Stomach (tissue), 9 donors: Measurements from ENCODE around the gene NUP188. TPM values are rescaled to one million over a fixed set of nuclear protein-coding genes. Genes with fewer than 3 reads are reported as not detected.

Experiments
- DNase-seq, 2 donors: peaks; one replicate each; pipeline versions ENCODE4 v3.0.0 to v3.0.0-alpha.2; 2013 to 2019
- H3K27ac ChIP-seq, 5 donors: fragments of 200-600 bp in 4 of 5; sonication (generic) in 4 of 5; one replicate each; pipeline ENCODE4 v1.5.1; 2013 to 2019; ENCODE audit warnings: mild to moderate bottlenecking in 1 of 5, moderate library complexity in 1 of 5
- H3K27me3 ChIP-seq, 3 donors: fragments of 200-600 bp; sonication (generic); one replicate each; pipeline ENCODE4 v1.5.1; 2017 to 2019; ENCODE audit warnings: mixed run types in 1 of 3
- H3K36me3 ChIP-seq, 4 donors: fragments of 200-600 bp; sonication (generic); 1 replicate in 3 of 4; 2 replicates in 1 of 4; pipeline ENCODE4 v1.5.1; 2016 to 2019
- H3K4me1 ChIP-seq, 4 donors: fragments of 200-600 bp; sonication (generic); one replicate each; pipeline ENCODE4 v1.5.1; 2016 to 2019
- H3K4me3 ChIP-seq, 4 donors: fragments of 200-600 bp; sonication (generic) in 3 of 4; one replicate each; pipeline ENCODE4 v1.5.1; 2016 to 2019; ENCODE audit warnings: mild to moderate bottlenecking in 1 of 4
- H3K9me3 ChIP-seq, 4 donors: fragments of 200-600 bp; sonication (generic); one replicate each; pipeline ENCODE4 v1.5.1; 2016 to 2019
- CTCF ChIP-seq, 7 experiments: fragments of 450-650 bp in 4 of 7; fragments of 200-600 bp in 3 of 7; sonication (generic) in 3 of 7; IDR thresholded peaks; one replicate each; pipeline ENCODE4 v1.5.1; 2016 to 2019; ENCODE audit warnings: antibody characterized with exemption in 7 of 7, control low read depth in 2 of 7, mild to moderate bottlenecking in 1 of 7
- EP300 ChIP-seq: sonication (generic); formaldehyde crosslinking; IDR thresholded peaks from one replicate; pipeline ENCODE4 v1.6.1; 2017; ENCODE audit warnings: antibody characterized with exemption
- POLR2A ChIP-seq, 4 donors: fragments of 450-650 bp; IDR thresholded peaks; one replicate each; pipeline ENCODE4 v1.6.1; 2016; ENCODE audit warnings: antibody characterized with exemption in 4 of 4, control low read depth in 2 of 4, mild to moderate bottlenecking in 1 of 4, moderate library complexity in 1 of 4
- POLR2AphosphoS5 ChIP-seq, 3 donors: sonication (generic); formaldehyde crosslinking; IDR thresholded peaks; one replicate each; pipeline ENCODE4 v1.6.1; 2016; ENCODE audit warnings: antibody characterized with exemption in 3 of 3
- WGBS, 5 donors: extraction: QIAGEN DNeasy Blood & Tissue Kit in 3 of 5; methylation state at CpG; one replicate each; pipeline versions ENCODE4 v1.1.5 to v1.1.7; 2013 to 2018; 5-methylcytosine and 5-hydroxymethylcytosine counted together
- intact Hi-C: fragments of 100-400 bp; cut with DNase I; formaldehyde crosslinking; loops from one replicate; pipeline ENCODE4 v1.15.1; 2023; ENCODE audit warnings: low total_unique reads
- polyA plus RNA-seq, 3 donors: library from polyadenylated mRNA; stranded (reverse); fragments of 200-250 nt; gene quantifications; one replicate each; pipeline ENCODE4 v1.2.3, GENCODE V29; 2013
- total RNA-seq, 5 donors: library from RNA; depleted of rRNA; stranded (reverse); fragments of >200 nt; gene quantifications; one replicate each; pipeline versions ENCODE4 v1.1.0 to v1.2.3, GENCODE V29; 2014 to 2016
- donor health status: healthy with polysubstance abuse.
- donor health status: Bipolar disorder and iron deficiency.
- donor health status: healthy.

NUP188 gene
- total and polyA plus RNA-seq, 8 donors = 4.4 to 79.9 (median 36.7) TPM

DNA sequence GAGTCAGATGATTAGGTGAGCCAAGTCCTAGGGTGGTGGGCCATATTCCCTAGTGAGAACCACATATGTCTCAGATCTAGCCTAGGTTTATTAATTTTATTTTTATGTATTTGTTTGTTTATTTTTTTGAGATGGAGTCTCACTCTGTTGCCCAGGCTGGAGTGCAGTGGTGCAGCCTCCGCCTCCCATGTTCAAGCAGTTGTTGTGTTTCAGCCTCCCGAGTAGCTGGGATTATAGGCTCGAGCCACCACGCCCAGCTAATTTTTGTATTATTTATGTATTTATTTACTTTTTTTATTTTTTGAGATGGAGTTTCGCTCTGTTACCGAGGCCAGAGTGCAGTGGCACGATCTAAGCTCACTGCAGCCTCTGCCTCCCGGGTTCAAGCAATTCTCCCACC is 36.0 kb downstream of the NUP188 start:
- intact Hi-C loops = no loop called here
- WGBS, 5 donors = 96 to 97% (median 97%) methylated on average over 8 of the region's 8 CpGs
- H3K4me3 ChIP-seq = no peak overlapping the region
- H3K4me1 ChIP-seq = peaks cover 0 to 6% (median 0%) of the 10 kb centered on the region in 4 donors
- no peak for TF ChIP-seq POLR2AphosphoS5 (IDR thresholded peaks at IDR 0.05)
- TF ChIP-seq POLR2A (IDR thresholded peaks at IDR 0.05) = no peak
- no peak for TF ChIP-seq CTCF (IDR thresholded peaks at IDR 0.05)
- no peak for TF ChIP-seq EP300
- DNase-seq = no peak
- H3K27me3 ChIP-seq = no peaks in the 10 kb centered on the region
- peaks cover 79 to 100% (median 99%) of the 10 kb centered on the region in 4 donors for H3K36me3 ChIP-seq
- no peaks in the 10 kb centered on the region for H3K9me3 ChIP-seq
- H3K27ac ChIP-seq = no peak overlapping the region

DNA sequence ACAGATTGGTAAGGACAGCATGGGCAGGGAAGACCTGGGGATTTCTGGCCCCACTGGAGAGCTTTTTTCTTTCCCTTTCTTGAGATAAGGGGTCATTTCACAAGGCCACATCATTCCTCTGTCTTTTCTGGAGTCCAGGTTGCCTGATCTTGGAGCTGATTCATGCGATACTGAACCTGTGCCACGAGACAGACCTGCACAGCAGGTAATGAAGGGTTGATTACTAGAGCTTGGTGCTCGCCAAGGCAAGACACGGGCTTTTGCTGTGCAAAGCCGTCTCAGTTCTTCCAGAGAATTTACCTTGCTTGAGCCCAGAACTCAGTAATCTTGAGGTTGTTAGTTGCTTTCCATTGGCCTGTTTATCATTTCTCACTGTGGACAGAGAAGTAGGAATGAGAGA is 39.2 kb downstream of the NUP188 start:
- Histone ChIP-seq H3K4me3 (no peak overlapping the region), H3K36me3 (peaks cover 55 to 99% (median 98%) of the 10 kb centered on the region in 4 donors), H3K9me3 (no peaks in the 10 kb centered on the region), H3K27me3 (no peaks in the 10 kb centered on the region), H3K4me1 (peaks cover 0 to 12% (median 0%) of the 10 kb centered on the region in 4 donors), H3K27ac (no peak overlapping the region)
- no peak for TF ChIP-seq POLR2A (IDR thresholded peaks at IDR 0.05)
- TF ChIP-seq CTCF (IDR thresholded peaks at IDR 0.05) = no peak
- TF ChIP-seq POLR2AphosphoS5 (IDR thresholded peaks at IDR 0.05) = no peak
- no peak for TF ChIP-seq EP300
- WGBS, 5 donors = 66 to 87% (median 82%) methylated on average over 5 of the region's 5 CpGs
- DNase-seq = no peak
- intact Hi-C loops = no loop called here

DNA sequence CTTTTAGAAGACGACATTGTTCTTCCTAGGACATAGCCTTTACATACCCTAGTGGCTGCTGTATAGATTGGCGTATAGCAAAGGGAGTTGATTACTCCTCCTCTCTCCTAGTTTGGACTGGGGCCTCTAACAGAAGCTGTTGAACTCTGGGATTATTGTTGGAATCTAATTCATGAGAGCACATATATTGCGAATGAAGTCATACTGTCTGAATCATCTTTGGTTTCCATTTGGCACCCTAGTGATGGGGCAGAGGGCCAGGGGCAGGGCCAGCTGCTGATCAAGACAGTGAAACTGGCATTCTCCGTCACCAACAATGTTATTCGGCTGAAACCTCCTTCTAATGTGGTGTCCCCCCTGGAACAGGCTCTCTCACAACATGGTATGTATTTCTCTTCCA is 40.3 kb downstream of the NUP188 start:
- TF ChIP-seq POLR2AphosphoS5 (IDR thresholded peaks at IDR 0.05) (peak in 1 of 3 donors; percentile 26), EP300 (no peak), CTCF (IDR thresholded peaks at IDR 0.05) (no peak), POLR2A (IDR thresholded peaks at IDR 0.05) (no peak)
- Histone ChIP-seq H3K4me1 (peaks cover 0 to 12% (median 6%) of the 10 kb centered on the region in 4 donors), H3K36me3 (peaks cover 50 to 99% (median 98%) of the 10 kb centered on the region in 4 donors), H3K9me3 (no peaks in the 10 kb centered on the region), H3K27me3 (no peaks in the 10 kb centered on the region), H3K4me3 (no peak overlapping the region), H3K27ac (peak overlapping the region in 1 of 5 donors; percentile 35)
- peak in 1 of 2 donors; percentile 3 for DNase-seq
- intact Hi-C loops = no loop called here
- WGBS, 5 donors = 76 to 90% (median 85%) methylated on average over 5 of the region's 5 CpGs

DNA sequence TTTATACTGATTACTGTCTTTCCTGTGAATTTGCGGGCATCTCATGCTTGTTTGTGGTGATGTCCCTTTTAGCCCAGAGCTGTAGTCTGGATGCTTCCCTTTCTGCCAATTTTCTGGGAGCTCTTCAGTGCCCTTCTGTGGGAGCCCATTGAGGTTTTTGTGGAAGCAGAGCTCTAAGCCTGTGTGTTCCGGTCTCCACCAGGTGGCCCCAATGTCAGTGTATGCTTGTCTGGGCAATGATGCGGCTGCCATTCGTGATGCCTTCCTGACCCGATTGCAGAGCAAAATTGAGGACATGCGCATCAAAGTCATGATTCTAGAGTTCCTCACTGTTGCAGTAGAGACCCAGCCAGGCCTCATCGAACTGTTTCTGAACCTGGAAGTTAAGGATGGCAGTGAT is 45.5 kb downstream of the NUP188 start:
- H3K36me3 ChIP-seq = peaks cover 62 to 100% (median 98%) of the 10 kb centered on the region in 4 donors

More for the DNA sequence above, 45.5 kb downstream of the NUP188 start:
- H3K9me3 ChIP-seq = no peaks in the 10 kb centered on the region
- H3K4me1 ChIP-seq = peaks cover 0 to 8% (median 6%) of the 10 kb centered on the region in 4 donors
- TF ChIP-seq POLR2AphosphoS5 (IDR thresholded peaks at IDR 0.05) (no peak), EP300 (no peak), CTCF (IDR thresholded peaks at IDR 0.05) (peak in 4 of 7 experiments; percentile 12 to 49 (median 26)), POLR2A (IDR thresholded peaks at IDR 0.05) (no peak)
- intact Hi-C loops = no loop called here
- H3K27me3 ChIP-seq = no peaks in the 10 kb centered on the region
- no peak overlapping the region for H3K27ac ChIP-seq
- DNase-seq = peak; percentile 51 to 53
- WGBS, 5 donors = 49 to 73% (median 58%) methylated on average over 7 of the region's 7 CpGs
- H3K4me3 ChIP-seq = no peak overlapping the region
